AG10803 (cell line): ENCODE data around the gene KIFBP.

Source experiments
- DNase-seq: peaks from one replicate; pipeline ENCODE4 v3.0.0; 2010; ENCODE audit warnings: low read depth
- H3K4me3 ChIP-seq: 2 replicates; pipeline ENCODE4 v1.5.1; 2011; ENCODE audit warnings: mild to moderate bottlenecking, low read length, control low read depth
- CTCF ChIP-seq: conservative IDR thresholded peaks from 2 replicates; pipeline ENCODE4 v1.5.1; 2011; ENCODE audit warnings: mild to moderate bottlenecking, low read length, control low read depth, inconsistent platforms

KIFBP gene

GRCh38 chr10:69051303-69051702 is 62.7 kb downstream of the KIFBP start:
- TF ChIP-seq CTCF, result no peak

GRCh38 chr10:69051710-69052487 is 63.3 kb downstream of the KIFBP start:
- TF ChIP-seq CTCF, result no peak
- DNase-seq, result no peak
- H3K4me3 ChIP-seq, result no peak overlapping the region

More at GRCh38 chr10:69051303-69051702, 62.7 kb downstream of the KIFBP start:
- H3K4me3 ChIP-seq, result no peak overlapping the region
- DNase-seq, result peak; percentile 38

GRCh38 chr10:69052736-69053135 is 64.1 kb downstream of the KIFBP start:
- no peak for DNase-seq
- no peak for TF ChIP-seq CTCF
- H3K4me3 ChIP-seq, result no peak overlapping the region

- no peak for TF ChIP-seq CTCF
- DNase-seq, result no peak
- no peak overlapping the region for H3K4me3 ChIP-seq
Observed at GRCh38 chr10:69055241-69055640, 66.6 kb downstream of the KIFBP start.

- H3K4me3 ChIP-seq, result no peak overlapping the region
- peak; percentile 11 for DNase-seq
- no peak for TF ChIP-seq CTCF
Observed at GRCh38 chr10:69056129-69056528, 67.5 kb downstream of the KIFBP start.

- no peak for TF ChIP-seq CTCF
- no peak overlapping the region for H3K4me3 ChIP-seq
- no peak for DNase-seq
Observed at GRCh38 chr10:69056536-69057260, 68.1 kb downstream of the KIFBP start.

- no peak for DNase-seq
- H3K4me3 ChIP-seq, result no peak overlapping the region
- TF ChIP-seq CTCF, result no peak
Observed at GRCh38 chr10:69057261-69057950, 68.8 kb downstream of the KIFBP start.
